ENCODE data around the gene MAP3K9.

Gene MAP3K9

GRCh38 chr14:70701610-70702009, 107.7 kb downstream of the MAP3K9 start:
- DNase-seq (ENCODE audit: low read depth in 4 of 4, low spot score in 1 of 4): no peak

- no peak for DNase-seq (ENCODE audit: low read depth in 4 of 4, low spot score in 1 of 4)
Measured at GRCh38 chr14:70700955-70701585, 108.2 kb downstream of the MAP3K9 start.

GRCh38 chr14:70699646-70700045, 109.7 kb downstream of the MAP3K9 start:
- no peak for DNase-seq (ENCODE audit: low read depth in 4 of 4, low spot score in 1 of 4)

GRCh38 chr14:70698288-70698687, 111.0 kb downstream of the MAP3K9 start:
- no peak for DNase-seq (ENCODE audit: low read depth in 4 of 4, low spot score in 1 of 4)

- no peak for DNase-seq (ENCODE audit: low read depth in 4 of 4, low spot score in 1 of 4)
Measured at GRCh38 chr14:70697701-70698100, 111.6 kb downstream of the MAP3K9 start.

- DNase-seq (ENCODE audit: low read depth in 4 of 4, low spot score in 1 of 4): no peak
Measured at GRCh38 chr14:70696026-70696425, 113.3 kb downstream of the MAP3K9 start.

GRCh38 chr14:70692210-70692609, 117.1 kb downstream of the MAP3K9 start:
- DNase-seq (ENCODE audit: low read depth in 4 of 4, low spot score in 1 of 4): no peak

GRCh38 chr14:70685474-70686197, 123.7 kb downstream of the MAP3K9 start:
- DNase-seq (ENCODE audit: low read depth in 4 of 4, low spot score in 1 of 4): no peak

GRCh38 chr14:70683983-70684382, 125.3 kb downstream of the MAP3K9 start:
- no peak for DNase-seq (ENCODE audit: low read depth in 4 of 4, low spot score in 1 of 4)

- DNase-seq (ENCODE audit: low read depth in 4 of 4, low spot score in 1 of 4): no peak
Measured at GRCh38 chr14:70680748-70681147, 128.6 kb downstream of the MAP3K9 start.

- DNase-seq (ENCODE audit: low read depth in 4 of 4, low spot score in 1 of 4): no peak
Measured at GRCh38 chr14:70677341-70677740, 132.0 kb downstream of the MAP3K9 start.

All from stimulated activated CD4-positive, alpha-beta T cell treated with anti-CD3 and anti-CD28 coated beads, Interleukin-1b, Interleukin-23, amount 100 ng/mL, for 24 hours (primary cell).